LNCAP (cell line): ENCODE data around the gene PPAT.

Experiments used
- TF ChIP-seq, protein P1 (sequence below): fragments of 450-650 bp; IDR thresholded peaks from 2 replicates; pipeline ENCODE4 v1.5.1; 2017; ENCODE audit warnings: mild to moderate bottlenecking

The PPAT gene

GRCh38 chr4:56445699-56446098, 10.3 kb upstream of the PPAT start:
- TF ChIP-seq, protein P1, sequence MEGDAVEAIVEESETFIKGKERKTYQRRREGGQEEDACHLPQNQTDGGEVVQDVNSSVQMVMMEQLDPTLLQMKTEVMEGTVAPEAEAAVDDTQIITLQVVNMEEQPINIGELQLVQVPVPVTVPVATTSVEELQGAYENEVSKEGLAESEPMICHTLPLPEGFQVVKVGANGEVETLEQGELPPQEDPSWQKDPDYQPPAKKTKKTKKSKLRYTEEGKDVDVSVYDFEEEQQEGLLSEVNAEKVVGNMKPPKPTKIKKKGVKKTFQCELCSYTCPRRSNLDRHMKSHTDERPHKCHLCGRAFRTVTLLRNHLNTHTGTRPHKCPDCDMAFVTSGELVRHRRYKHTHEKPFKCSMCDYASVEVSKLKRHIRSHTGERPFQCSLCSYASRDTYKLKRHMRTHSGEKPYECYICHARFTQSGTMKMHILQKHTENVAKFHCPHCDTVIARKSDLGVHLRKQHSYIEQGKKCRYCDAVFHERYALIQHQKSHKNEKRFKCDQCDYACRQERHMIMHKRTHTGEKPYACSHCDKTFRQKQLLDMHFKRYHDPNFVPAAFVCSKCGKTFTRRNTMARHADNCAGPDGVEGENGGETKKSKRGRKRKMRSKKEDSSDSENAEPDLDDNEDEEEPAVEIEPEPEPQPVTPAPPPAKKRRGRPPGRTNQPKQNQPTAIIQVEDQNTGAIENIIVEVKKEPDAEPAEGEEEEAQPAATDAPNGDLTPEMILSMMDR, result no peak

GRCh38 chr4:56444719-56445118, 9.3 kb upstream of the PPAT start:
- TF ChIP-seq, protein P1, result no peak

GRCh38 chr4:56440983-56441382, 5.6 kb upstream of the PPAT start:
- TF ChIP-seq, protein P1, result no peak

GRCh38 chr4:56438766-56439165, 3.4 kb upstream of the PPAT start:
- TF ChIP-seq, protein P1, result no peak

- TF ChIP-seq, protein P1, result no peak
Observed at GRCh38 chr4:56434599-56435139, 746 bp downstream of the PPAT start.

DNA sequence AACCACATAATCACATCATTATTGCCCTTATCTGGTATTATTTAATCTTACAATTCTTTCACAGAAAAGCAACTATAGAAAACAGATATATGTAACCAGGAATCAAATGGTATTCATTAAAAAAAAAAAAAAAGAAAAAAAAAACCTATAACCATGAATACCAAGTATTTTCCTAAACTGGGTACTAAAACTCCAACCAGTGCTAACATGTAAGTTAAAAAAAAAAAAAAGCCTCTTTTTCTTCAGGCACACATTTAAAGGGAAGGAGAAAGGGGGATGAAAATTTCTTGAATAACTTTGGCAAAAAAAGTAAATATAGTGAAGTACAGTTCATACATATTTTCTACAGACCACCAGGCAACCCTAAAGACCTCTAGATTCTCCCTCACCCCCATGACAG, 2.1 kb downstream of the PPAT start:
- TF ChIP-seq, protein P1, result no peak

DNA sequence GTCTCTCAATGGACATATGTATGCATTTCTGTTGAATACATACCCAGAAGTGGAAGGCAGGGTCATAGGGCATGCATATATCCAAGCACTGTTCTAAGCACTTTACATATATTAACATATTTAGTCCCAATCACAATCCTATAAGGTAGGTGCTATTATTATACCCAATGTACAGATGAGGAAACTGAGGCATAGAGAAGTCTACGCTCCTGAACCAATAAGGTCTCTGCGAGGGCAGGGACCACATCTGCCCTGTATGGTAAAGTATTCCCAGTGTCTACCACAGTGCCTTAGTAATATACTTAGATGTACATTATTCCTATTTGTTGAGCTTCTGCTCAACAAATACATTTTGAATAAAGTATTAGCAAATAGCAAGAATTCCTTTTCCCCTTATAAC, 5.2 kb downstream of the PPAT start:
- TF ChIP-seq, protein P1, result no peak

- TF ChIP-seq, protein P1, result no peak
Observed at GRCh38 chr4:56427179-56427578, 8.2 kb downstream of the PPAT start.
